22Rv1 (cell line): ENCODE data around the gene SLC22A5.

Experiments used
- H3K27ac ChIP-seq: fragments of 450-650 bp; 2 replicates; pipeline ENCODE4 v1.5.1; 2017
- ZFX ChIP-seq: fragments of 450-650 bp; IDR thresholded peaks from 2 replicates; pipeline ENCODE4 v1.6.1; 2017; ENCODE audit warnings: antibody characterized with exemption, borderline replicate concordance
- TF ChIP-seq, protein P1 (sequence below): fragments of 450-650 bp; IDR thresholded peaks from 2 replicates; pipeline ENCODE4 v1.5.1; 2017; ENCODE audit warnings: mild to moderate bottlenecking

The SLC22A5 gene

GRCh38 chr5:132365213-132365612, 4.3 kb upstream of the SLC22A5 start:
- H3K27ac ChIP-seq = no peak overlapping the region
- TF ChIP-seq, protein P1, sequence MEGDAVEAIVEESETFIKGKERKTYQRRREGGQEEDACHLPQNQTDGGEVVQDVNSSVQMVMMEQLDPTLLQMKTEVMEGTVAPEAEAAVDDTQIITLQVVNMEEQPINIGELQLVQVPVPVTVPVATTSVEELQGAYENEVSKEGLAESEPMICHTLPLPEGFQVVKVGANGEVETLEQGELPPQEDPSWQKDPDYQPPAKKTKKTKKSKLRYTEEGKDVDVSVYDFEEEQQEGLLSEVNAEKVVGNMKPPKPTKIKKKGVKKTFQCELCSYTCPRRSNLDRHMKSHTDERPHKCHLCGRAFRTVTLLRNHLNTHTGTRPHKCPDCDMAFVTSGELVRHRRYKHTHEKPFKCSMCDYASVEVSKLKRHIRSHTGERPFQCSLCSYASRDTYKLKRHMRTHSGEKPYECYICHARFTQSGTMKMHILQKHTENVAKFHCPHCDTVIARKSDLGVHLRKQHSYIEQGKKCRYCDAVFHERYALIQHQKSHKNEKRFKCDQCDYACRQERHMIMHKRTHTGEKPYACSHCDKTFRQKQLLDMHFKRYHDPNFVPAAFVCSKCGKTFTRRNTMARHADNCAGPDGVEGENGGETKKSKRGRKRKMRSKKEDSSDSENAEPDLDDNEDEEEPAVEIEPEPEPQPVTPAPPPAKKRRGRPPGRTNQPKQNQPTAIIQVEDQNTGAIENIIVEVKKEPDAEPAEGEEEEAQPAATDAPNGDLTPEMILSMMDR = no peak
- no peak for TF ChIP-seq ZFX

- H3K27ac ChIP-seq = 0 out of 2 replicates have a peak overlapping the region, but pooled peaks have one; percentile 17
These were observed 1.3 kb upstream of the SLC22A5 start for GRCh38 chr5:132368186-132368585.

GRCh38 chr5:132369007-132369473, 470 bp upstream of the SLC22A5 start:
- peak overlapping the region; percentile 69 for H3K27ac ChIP-seq
- TF ChIP-seq ZFX = no peak
- TF ChIP-seq, protein P1 = no peak

More at GRCh38 chr5:132368186-132368585, 1.3 kb upstream of the SLC22A5 start:
- TF ChIP-seq, protein P1 = no peak
- TF ChIP-seq ZFX = no peak

- peak overlapping the region; percentile 69 for H3K27ac ChIP-seq
- TF ChIP-seq, protein P1 = no peak
- TF ChIP-seq ZFX = no peak
These were observed 866 bp downstream of the SLC22A5 start for GRCh38 chr5:132370181-132370970.

DNA sequence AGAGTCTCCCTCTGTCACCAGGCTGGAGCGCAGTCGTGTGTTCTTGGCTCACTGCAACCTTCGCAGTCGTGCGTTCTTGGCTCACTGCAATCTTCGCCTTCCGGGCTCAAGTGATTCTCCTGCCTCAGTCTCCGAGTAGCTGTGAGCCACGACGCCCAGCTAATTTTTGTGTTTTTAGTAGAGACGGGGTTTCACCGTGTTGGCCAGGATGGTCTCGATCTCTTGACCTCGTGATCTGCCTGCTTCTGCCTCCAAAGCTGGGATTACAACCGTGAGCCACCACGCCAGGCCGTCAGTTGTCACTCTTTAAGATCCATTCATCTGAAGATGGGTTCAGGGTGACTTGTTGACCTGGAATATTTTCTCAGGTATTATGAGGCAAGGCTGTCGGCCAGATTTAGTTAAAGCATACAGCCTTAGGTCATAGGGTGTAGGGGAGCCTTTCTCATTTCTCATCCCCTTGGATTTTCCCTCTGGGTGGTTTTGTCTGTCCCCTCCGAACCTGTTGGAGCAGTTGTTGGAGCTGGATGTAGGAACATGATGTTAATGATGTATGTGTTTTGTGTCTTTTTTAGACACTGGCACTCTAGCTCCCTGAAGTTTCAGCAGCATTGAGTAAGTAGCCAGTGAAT, 1.6 kb downstream of the SLC22A5 start:
- TF ChIP-seq, protein P1 = no peak
- no peak for TF ChIP-seq ZFX
- H3K27ac ChIP-seq = no peak overlapping the region

DNA sequence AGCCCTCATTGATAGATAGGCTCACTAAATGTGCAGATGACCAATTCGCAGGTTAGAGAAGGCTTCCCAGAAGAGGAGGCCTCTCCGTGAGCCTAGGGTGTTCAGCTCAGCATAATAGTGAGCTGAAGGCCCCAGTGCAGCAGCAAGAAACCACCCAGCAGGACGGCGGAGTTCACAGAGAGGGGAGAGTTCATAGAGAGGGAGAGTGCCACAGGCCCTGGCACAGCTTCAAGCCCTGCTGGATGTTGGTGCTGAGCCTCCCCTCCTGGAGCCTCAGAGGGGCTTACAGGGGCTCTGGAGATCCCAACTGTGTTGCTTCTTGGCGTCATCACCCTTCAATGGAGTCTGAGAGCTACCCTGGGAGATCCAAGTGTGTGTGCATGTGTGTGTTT, 2.1 kb downstream of the SLC22A5 start:
- H3K27ac ChIP-seq = no peak overlapping the region
- no peak for TF ChIP-seq ZFX
- TF ChIP-seq, protein P1 = no peak

- TF ChIP-seq, protein P1 = no peak
- no peak for TF ChIP-seq ZFX
- no peak overlapping the region for H3K27ac ChIP-seq
These were observed 2.6 kb downstream of the SLC22A5 start for GRCh38 chr5:132372127-132372526.
